ENCODE data around the gene CEP112. TPM values are rescaled to one million over a fixed set of nuclear protein-coding genes. Genes with fewer than 3 reads are reported as not detected.

Gene CEP112
- total RNA-seq, 1 experiment from 2014 or later, result 9.5 TPM

DNA sequence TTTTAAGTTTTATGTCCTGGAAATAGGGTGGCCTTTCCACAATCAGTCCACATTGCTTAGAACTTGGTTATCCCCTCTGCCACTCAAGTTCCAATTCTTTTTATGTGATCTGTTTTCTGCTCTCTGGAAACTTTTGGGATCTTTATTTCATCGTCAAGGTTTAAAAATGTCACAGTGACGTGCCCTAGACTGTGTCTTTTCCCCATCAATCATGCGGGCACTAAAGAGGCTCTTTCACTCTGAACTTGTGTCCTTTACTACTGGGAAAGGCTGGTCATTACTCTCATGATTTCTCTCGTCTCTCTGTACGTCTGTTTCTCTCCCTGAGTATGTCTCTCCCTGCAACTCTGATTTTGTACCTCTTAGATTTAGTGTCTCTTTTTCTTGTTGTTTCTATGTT is 440.7 kb downstream of the CEP112 start:
- H3K4me3 ChIP-seq (ENCODE audit: low read depth in 2 of 2, low read length in 2 of 2), result no peak overlapping the region
- ATAC-seq (no peak), DNase-seq (ENCODE audit: low read depth, low spot score) (no peak)
- in situ Hi-C loops (cut with HindIII; ENCODE audit: low pct_unique_long_range_greater_than_20kb, low sequenced_read_pairs), result no loop called here
- H3K27ac ChIP-seq (ENCODE audit: low read length), result no peak overlapping the region
- no peaks in the 10 kb centered on the region; the same call in 1 of the 2 replicates for H3K36me3 ChIP-seq (ENCODE audit: control insufficient read depth, insufficient read depth, low read length)
- TF ChIP-seq CTCF (IDR thresholded peaks at IDR 0.05) (no peak), TCF7L2 (IDR thresholded peaks at IDR 0.05; ENCODE audit: low read depth, low read length) (no peak), POLR2AphosphoS5 (IDR thresholded peaks at IDR 0.05; ENCODE audit: low read depth, low read length) (no peak), REST (IDR thresholded peaks at IDR 0.05; ENCODE audit: insufficient read depth in 1 of 2, low read depth in 2 of 2, low read length in 1 of 2) (no peak)
- H3K27me3 ChIP-seq (ENCODE audit: control insufficient read depth, insufficient read depth, low read length), result no peaks in the 10 kb centered on the region
- ChIA-PET POLR2A (interaction anchor here (0.7 kb wide), 1 partner anchor 632 kb away, joined by 3 read pairs; no protein-coding TSS in a partner anchor), CTCF (no interaction called here)
- H3K4me1 ChIP-seq (ENCODE audit: control insufficient read depth, insufficient read depth, low read length), result no peaks in the 10 kb centered on the region
- H3K9me3 ChIP-seq (ENCODE audit: control insufficient read depth, insufficient read depth, low read depth, low read length), result no peaks in the 10 kb centered on the region
- intact Hi-C loops (cut with micrococcal nuclease; ENCODE audit: unreplicated experiment), result no loop called here
- BruUV-seq (replicated peaks), result no TSS peak

DNA sequence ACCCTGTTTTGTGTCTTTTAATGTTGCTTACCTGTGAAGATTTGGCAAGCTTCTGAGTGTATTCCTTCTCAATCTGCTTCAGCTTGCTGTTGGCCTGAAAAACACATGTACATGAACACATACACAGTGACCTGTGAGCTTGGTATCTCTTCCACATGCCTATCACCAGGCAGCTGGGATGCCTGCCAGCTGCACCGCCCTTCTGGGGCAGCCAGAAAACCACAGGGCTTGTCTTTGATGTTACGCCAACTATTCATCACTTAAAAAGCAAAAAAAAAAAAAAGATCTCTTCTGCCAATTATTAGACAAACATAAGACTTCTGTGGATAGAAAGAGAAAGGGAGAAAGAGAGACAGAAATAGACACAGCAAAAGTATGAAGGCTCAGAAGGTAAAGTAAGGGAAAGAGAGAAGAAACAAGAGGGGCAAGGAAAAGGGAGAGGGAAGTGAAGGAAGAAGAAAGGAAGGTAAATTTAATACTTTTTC is 441.3 kb downstream of the CEP112 start:
- no TSS peak for BruUV-seq (replicated peaks)
- ATAC-seq (no peak), DNase-seq (ENCODE audit: low read depth, low spot score) (peak; percentile 12)
- Histone ChIP-seq H3K36me3 (ENCODE audit: control insufficient read depth, insufficient read depth, low read length) (no peaks in the 10 kb centered on the region; the same call in 1 of the 2 replicates), H3K27me3 (ENCODE audit: control insufficient read depth, insufficient read depth, low read length) (no peaks in the 10 kb centered on the region), H3K4me3 (ENCODE audit: low read depth in 2 of 2, low read length in 2 of 2) (no peak overlapping the region), H3K27ac (ENCODE audit: low read length) (no peak overlapping the region), H3K9me3 (ENCODE audit: control insufficient read depth, insufficient read depth, low read depth, low read length) (no peaks in the 10 kb centered on the region), H3K4me1 (ENCODE audit: control insufficient read depth, insufficient read depth, low read length) (no peaks in the 10 kb centered on the region)
- intact Hi-C loops (cut with micrococcal nuclease; ENCODE audit: unreplicated experiment), result no loop called here
- no peak for TF ChIP-seq SIN3A (IDR thresholded peaks at IDR 0.05; ENCODE audit: borderline replicate concordance, insufficient read depth, low read depth, low read length)
- TF ChIP-seq TCF7L2 (IDR thresholded peaks at IDR 0.05; ENCODE audit: low read depth, low read length), result peak; percentile 76
- ChIA-PET CTCF (no interaction called here), POLR2A (no interaction called here)
- in situ Hi-C loops (cut with HindIII; ENCODE audit: low pct_unique_long_range_greater_than_20kb, low sequenced_read_pairs), result no loop called here

- POLR2A ChIA-PET, result no interaction called here
- no peak for DNase-seq (ENCODE audit: low read depth, low spot score)
- TF ChIP-seq REST (IDR thresholded peaks at IDR 0.05; ENCODE audit: insufficient read depth in 1 of 2, low read depth in 2 of 2, low read length in 1 of 2) (no peak), TCF7L2 (IDR thresholded peaks at IDR 0.05; ENCODE audit: low read depth, low read length) (no peak), SIN3A (IDR thresholded peaks at IDR 0.05; ENCODE audit: borderline replicate concordance, insufficient read depth, low read depth, low read length) (no peak), CTCF (IDR thresholded peaks at IDR 0.05) (no peak)
- ATAC-seq, result no peak
- BruUV-seq (replicated peaks), result no TSS peak
- Histone ChIP-seq H3K27me3 (ENCODE audit: control insufficient read depth, insufficient read depth, low read length) (no peaks in the 10 kb centered on the region), H3K27ac (ENCODE audit: low read length) (no peak overlapping the region), H3K4me3 (ENCODE audit: low read depth in 2 of 2, low read length in 2 of 2) (no peak overlapping the region), H3K9me3 (ENCODE audit: control insufficient read depth, insufficient read depth, low read depth, low read length) (no peaks in the 10 kb centered on the region), H3K36me3 (ENCODE audit: control insufficient read depth, insufficient read depth, low read length) (no peaks in the 10 kb centered on the region; the same call in 1 of the 2 replicates), H3K4me1 (ENCODE audit: control insufficient read depth, insufficient read depth, low read length) (no peaks in the 10 kb centered on the region)
- in situ Hi-C loops (cut with HindIII; ENCODE audit: low pct_unique_long_range_greater_than_20kb, low sequenced_read_pairs) (no loop called here), intact Hi-C loops (cut with micrococcal nuclease; ENCODE audit: unreplicated experiment) (no loop called here)
- CTCF ChIA-PET, result no interaction called here
These were observed 441.8 kb downstream of the CEP112 start for GRCh38 chr17:65750166-65750565.
